HS-5 (cell line): ENCODE data around the gene TNK2.

ENCODE experiments used
- DNase-seq: peaks from one replicate; pipeline ENCODE4 v3.0.0-alpha.2; 2012; ENCODE audit warnings: low read depth

Gene TNK2

GRCh38 chr3:195899701-195900435 is 8.5 kb downstream of the TNK2 start:
- DNase-seq, result no peak

DNA sequence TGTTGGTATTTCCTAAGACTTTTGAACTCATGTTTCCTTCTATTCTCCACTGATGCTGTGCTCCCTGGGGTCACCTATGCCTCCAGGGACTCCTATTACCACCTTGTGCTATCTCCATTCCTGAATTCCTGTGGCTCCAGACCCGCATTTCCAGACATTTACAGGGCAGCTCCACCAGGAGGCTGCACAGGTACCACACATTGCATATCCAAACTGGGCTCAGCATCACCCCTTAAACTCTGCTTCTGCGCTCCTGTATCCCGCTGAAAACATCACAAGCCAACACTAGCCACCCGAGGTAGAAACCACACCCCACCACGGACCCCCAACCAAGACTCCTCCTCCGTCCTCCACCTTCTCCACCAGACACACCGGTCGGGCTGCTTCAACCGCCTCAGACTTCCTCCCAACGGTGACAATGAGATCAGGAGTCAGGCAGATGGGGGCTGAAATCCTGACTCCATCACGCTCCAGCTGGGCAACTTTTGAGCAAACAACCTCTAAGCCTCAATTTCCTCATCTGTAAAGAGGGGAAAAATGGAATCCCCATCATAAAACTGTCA is 10.4 kb downstream of the TNK2 start:
- no peak for DNase-seq

GRCh38 chr3:195897081-195897852 is 11.1 kb downstream of the TNK2 start:
- peak; percentile 53 for DNase-seq

GRCh38 chr3:195896361-195897080 is 11.8 kb downstream of the TNK2 start:
- DNase-seq, result no peak

DNA sequence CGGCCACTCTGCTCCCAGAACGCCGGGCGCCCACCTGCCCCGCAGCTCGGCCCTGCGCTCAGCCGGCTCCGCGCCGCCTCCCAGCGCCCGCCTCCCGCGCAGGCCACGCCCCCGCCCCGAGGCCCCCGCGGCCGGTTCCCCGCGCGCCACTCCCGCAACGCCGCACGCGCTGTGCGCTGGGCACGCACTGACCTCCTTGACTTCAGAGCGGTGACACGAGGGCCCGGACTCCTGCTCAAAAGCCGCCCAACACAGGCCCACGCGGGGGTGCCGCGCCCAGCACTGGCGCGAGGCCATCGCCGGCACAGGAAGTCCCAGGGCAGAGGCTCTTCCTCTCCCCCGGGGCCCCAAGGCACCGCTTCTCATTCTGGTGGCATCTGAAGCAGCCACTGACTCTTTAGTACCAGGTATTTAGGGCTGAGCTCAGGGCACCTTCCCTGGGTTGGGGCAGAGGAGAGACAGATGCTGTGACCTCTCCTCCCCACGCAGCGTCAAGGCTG is 12.4 kb downstream of the TNK2 start:
- no peak for DNase-seq

- DNase-seq, result peak; percentile 48
These were observed 13.1 kb downstream of the TNK2 start for GRCh38 chr3:195895078-195895860.

- no peak for DNase-seq
These were observed 14.4 kb downstream of the TNK2 start for GRCh38 chr3:195893916-195894465.

- no peak for DNase-seq
These were observed 14.8 kb downstream of the TNK2 start for GRCh38 chr3:195893516-195893915.

DNA sequence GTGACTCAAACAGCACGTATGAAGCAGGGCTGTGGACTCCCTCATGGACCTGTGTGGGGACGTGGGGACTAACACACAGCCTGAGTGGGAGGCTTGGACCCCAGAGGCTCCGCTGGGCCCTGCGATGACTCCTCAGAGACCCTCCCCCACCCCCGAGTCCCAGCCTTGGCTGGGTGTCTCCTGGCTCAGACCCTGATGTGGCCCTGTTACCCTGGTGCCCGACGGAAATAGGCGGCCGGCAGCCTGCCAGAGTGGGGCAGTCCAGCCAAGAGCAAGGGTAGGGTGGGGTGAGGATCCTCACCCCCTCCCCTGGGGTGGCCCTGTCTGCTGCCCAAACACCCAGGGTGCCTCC is 15.3 kb downstream of the TNK2 start:
- no peak for DNase-seq

GRCh38 chr3:195892105-195893043 is 16.0 kb downstream of the TNK2 start:
- DNase-seq, result no peak

DNA sequence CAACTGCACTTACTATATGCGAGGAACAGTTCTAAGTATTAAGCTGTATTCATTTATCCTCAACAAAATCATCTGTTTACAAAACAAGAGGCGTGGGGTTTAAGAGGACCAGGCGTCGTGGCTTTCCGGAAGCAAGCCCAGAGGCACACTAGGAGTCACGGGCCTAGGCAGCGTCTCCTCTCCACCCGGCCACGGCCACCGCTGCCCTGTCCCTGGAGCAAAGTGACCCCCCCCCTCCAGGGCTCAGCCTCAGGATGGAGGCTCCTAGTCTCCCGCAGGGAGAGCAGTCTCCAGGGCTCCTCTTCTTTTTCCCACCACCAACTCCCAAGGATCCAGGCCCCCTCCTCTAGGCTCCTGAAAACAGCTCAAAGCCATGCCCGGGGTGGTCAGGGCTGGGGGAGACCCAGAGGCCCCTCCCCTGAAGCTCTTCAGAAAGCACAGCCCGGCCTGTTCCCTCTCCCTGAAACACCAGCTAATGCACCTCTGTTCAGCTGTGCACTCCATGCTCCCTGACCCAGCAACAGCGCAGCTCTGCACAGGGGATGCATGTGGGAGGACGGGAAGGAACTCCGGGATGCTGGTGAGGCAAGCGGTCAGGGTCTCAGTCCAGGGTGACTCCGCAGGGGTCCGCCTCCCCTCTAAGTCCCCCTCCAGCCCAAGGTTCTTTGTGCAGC is 16.8 kb downstream of the TNK2 start:
- DNase-seq, result no peak

- no peak for DNase-seq
These were observed 18.5 kb downstream of the TNK2 start for GRCh38 chr3:195889870-195890295.

DNA sequence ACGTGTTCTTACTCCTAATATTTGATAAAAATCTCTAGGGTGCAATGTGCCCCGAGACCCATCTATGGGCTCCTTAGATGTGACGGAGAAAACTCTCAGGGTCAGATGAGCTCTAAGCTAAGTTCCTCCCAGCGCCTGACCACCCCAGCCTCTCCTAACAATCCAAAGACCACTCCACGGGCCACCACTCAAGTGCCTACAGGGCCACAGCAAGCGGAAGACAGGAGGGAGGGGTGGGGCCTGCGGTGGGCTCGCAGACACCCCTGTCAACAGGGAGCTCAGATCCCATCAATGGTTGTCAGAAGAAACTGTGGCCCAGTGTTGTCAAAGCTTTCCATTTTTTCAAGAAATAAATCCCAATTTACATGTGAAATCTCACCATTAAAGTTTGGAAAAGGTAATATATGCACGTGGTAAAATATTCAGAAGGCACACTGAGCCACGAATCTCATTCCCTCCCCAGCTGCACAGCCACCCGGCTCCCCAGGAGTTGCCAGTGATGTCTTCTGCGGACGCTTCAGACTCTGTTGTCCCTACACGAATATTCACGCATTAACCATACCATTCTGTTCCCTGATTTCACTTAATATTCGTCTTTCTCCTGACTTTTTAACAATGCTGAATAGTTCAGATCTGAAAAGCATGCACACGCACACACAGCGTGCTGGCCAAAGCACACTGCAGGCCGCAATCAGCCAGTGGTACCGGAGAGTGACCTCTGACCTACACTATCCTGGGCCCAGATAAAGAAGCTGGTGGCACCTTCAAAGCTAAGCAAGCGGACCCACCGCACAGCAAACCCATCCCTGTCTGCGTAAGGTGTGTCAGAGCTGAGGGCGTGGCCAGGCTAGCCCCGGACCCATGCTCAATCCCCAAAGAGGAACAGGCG is 19.1 kb downstream of the TNK2 start:
- DNase-seq, result no peak

- DNase-seq, result no peak
These were observed 20.0 kb downstream of the TNK2 start for GRCh38 chr3:195888311-195888761.

GRCh38 chr3:195887670-195888069 is 20.7 kb downstream of the TNK2 start:
- DNase-seq, result no peak

GRCh38 chr3:195886181-195887141 is 21.9 kb downstream of the TNK2 start:
- DNase-seq, result no peak
